Adrenal gland (tissue), 5 donors: Measurements from ENCODE around the gene TRIP10.

Experiments used
- POLR2A ChIP-seq, 2 donors: fragments of 450-650 bp; IDR thresholded peaks; one replicate each; pipeline ENCODE4 v1.6.1; 2017; ENCODE audit warnings: antibody characterized with exemption in 2 of 2, mild to moderate bottlenecking in 2 of 2, moderate library complexity in 1 of 2
- TF ChIP-seq, protein P1 (sequence below), 6 experiments: fragments of 450-650 bp in 4 of 6; fragments of 200-600 bp in 2 of 6; sonication (generic) in 1 of 6; IDR thresholded peaks; 1 replicate in 5 of 6; 2 replicates in 1 of 6; pipeline versions ENCODE4 v1.5.1 to v1.8.0; 2016 to 2021; ENCODE audit warnings: antibody characterized with exemption in 6 of 6, mild to moderate bottlenecking in 2 of 6, moderate library complexity in 1 of 6
- donor health status: DM: no; HTN: no; CAD: no.

DNA sequence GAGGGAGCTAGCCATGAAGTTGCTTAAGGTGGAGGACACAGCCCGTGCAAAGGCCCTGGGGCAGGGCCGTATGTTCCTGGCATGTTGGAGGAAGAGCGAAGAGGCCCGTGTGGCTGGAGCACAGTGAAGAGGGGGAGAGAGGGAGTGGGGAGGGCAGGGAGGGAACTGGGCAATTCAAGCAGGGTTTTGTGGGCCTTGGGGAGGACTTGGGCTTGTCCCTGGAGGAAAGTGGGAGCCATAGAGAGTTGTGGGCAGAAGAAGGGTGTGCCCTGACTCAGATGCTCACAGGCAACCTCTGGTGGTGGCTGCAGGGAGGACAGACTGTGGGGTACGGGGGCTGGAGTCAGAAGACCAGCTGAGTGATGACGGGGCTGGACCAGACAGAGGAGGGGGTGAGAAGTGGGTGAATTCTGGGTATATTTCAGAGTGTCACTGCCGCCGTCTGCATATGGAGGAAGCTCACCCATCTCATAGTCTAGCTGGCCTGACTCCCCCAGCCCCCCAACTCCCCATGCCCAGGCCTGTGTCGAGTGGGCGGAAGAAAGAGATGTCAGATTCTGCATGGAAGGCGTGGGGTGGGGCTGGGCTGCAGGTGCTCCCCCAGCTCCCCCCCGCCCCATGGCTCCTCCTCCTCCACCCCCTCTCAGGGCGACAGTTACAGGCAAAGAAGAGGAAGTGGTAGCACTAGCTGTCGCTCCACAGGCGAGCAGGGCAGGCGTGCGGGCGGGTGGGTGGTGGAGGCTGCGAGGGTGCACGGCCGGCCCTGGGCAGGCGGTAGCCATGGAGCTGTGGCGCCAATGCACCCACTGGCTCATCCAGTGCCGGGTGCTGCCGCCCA lies 32.8 kb downstream of the TRIP10 start, which contains the start of gene VAV1:
- TF ChIP-seq, protein P1, sequence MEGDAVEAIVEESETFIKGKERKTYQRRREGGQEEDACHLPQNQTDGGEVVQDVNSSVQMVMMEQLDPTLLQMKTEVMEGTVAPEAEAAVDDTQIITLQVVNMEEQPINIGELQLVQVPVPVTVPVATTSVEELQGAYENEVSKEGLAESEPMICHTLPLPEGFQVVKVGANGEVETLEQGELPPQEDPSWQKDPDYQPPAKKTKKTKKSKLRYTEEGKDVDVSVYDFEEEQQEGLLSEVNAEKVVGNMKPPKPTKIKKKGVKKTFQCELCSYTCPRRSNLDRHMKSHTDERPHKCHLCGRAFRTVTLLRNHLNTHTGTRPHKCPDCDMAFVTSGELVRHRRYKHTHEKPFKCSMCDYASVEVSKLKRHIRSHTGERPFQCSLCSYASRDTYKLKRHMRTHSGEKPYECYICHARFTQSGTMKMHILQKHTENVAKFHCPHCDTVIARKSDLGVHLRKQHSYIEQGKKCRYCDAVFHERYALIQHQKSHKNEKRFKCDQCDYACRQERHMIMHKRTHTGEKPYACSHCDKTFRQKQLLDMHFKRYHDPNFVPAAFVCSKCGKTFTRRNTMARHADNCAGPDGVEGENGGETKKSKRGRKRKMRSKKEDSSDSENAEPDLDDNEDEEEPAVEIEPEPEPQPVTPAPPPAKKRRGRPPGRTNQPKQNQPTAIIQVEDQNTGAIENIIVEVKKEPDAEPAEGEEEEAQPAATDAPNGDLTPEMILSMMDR (IDR thresholded peaks at IDR 0.05) = peak in 1 of 6 experiments; percentile 20
- TF ChIP-seq POLR2A (IDR thresholded peaks at IDR 0.05) = no peak
